ELR (cell line): Measurements from ENCODE around the gene WDR48.
A peak's percentile ranks its signal among the peaks of the same experiment; 100 is the strongest.

ENCODE experiments used
- DNase-seq: peaks from one replicate; pipeline ENCODE4 v3.0.0-alpha.2; 2015; ENCODE audit warnings: low read depth

The WDR48 gene

DNA sequence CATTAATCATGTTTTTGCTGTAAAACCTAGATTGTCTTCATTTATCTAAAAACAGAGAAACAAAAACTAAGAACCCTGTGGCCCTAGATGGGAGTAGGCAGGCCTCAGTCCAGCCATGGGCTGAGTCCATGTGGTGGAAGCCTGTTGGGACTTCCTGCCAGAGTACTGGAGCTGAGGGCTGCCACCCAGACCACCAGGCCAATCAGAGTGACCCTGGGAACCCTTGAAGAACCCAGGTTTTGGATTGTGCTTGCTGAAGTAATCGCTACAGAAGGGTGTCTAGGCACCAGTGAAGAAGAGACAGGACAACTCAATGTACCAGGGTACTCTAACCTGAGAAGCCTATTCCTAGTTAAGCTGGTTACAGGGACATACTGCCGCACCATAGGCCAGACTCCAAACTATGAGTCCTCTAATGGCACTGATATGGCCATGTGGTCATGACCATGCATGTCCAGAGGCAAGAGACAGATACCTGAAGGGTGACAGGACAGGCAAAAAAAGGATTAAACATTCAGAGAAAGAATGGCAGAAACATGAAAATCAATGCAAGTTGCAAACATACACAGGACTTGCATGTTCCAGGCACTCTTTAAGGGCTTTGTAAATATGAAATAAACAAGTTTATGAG lies 88.6 kb downstream of the WDR48 start:
- no peak for DNase-seq

DNA sequence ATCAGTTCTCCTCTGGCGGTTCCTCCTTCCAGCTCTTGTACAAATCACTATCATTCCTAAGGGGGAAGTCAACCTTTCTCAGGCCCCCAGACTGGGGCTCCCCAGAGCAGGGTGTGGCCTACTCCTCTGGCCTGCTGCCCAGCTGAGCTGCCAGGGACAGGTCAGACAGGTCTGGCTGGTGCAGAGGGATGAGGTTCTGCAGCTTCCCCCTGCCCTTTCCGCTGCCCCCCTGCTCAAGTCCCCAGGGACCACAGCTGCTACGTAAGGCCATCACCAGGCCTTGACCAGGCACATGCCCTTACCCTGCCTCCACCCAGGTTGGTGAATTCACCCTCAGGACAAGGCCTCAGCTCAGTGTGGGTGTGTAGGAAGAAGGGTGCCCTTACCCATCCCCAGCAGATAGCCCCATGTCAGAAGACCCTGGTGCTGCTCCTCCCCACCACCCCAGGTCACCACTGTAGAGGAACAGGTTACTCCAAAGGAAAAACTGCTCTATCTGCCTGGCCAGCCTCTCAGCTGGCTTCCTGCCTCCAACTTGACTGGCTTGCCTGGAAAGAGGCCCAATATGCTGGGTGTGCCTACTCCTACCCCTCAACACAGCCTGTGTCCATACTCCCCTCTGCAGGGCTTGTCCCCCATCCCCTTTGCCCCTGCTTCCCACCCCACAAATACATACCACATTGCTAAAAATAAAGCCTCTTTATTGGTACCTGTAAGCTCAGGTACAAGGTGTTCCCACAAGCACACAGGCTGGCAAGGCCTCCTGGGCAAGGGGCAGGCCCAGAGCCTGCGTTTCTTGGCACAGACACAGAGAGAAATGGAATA lies 89.6 kb downstream of the WDR48 start:
- peak; percentile 32 for DNase-seq

DNA sequence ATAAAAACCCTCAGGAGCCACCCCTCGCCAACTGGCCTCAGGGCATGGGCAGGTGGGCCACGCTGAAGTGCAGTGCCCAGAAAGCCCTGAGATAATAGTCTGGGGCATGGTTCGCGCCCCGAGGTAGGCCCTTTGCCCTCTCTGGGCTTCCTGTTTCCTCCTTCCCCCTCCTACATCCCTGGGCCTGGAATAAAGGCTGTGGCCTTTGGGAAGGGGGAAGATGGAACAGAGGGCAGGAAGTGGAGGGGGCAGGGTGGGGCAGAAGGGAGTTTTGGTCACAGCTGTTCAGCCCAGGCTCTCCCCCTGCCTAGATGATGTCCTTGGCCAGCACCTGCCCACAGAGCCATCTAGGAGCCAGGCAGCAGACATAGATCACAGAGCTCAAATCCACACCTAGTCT lies 90.3 kb downstream of the WDR48 start:
- no peak for DNase-seq

DNA sequence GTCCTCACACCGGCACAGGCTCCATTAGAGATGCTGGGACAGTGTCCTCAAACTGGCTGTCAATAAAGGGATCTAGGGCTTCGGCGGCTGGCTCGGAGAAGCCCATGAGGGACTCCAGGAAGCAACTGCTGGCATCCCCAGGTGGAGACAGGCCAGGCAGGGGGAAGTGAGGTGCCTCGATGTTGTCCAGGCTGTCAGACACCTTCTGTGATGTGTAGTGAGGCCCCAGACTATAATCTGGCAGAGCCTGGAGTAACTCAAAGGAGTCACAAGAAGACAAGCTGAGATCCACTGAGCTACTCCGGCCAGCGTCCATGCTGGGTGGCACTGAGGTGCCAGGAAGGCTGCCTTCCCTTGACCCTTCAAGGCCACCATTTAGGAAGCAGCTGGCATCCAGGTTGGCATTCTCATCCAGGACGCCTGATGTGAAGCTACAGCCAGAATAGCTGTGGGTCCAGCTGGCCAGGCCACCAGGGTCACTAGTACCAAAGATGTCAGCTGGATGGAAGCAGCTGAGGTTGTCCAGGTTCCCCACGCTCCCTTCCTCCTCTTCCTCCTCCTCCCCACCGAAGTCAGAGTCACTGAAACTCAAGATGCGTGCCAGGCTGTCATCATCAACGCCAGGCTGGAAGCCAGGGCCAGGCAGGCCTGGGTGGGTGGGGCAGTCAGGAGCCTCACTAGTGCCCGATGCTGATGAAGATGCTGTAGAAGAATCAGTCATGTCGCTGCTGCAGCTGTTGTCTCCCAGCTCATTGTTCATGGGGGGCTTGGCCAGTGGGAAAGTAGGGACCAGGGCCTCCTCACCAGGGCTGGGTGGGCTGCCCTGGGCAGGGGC lies 91.5 kb downstream of the WDR48 start:
- DNase-seq: no peak

DNA sequence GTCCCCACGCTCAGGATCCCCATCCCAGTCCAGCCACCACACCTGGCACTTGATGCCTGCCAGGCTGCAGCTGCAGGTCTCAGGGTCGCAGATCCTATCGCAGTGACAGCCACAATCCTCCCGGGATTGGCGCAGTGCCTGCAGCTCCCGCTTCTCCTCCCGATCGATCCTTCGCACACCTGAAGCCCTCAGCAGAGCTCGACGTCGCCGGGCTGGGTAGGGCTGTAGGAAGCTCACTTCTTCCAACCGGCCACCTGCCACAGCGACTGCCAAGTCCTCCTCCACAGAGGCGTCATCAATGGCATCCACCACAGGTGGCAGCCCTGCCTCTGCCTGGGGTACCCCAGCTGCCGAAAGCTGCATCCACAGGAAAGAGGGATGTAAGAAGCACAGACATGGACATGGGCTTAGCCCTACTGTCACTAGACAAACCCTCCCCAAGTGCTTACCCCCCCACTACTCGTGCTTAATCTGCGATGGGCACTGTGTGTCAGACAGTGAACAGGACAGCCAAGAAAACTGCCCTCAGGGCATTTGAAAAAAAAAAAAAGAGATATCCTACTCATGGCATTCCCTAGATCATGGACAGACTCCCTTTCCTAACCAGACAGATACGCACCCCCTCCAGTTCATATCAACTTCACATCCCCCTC lies 92.4 kb downstream of the WDR48 start:
- DNase-seq: peak; percentile 43

DNA sequence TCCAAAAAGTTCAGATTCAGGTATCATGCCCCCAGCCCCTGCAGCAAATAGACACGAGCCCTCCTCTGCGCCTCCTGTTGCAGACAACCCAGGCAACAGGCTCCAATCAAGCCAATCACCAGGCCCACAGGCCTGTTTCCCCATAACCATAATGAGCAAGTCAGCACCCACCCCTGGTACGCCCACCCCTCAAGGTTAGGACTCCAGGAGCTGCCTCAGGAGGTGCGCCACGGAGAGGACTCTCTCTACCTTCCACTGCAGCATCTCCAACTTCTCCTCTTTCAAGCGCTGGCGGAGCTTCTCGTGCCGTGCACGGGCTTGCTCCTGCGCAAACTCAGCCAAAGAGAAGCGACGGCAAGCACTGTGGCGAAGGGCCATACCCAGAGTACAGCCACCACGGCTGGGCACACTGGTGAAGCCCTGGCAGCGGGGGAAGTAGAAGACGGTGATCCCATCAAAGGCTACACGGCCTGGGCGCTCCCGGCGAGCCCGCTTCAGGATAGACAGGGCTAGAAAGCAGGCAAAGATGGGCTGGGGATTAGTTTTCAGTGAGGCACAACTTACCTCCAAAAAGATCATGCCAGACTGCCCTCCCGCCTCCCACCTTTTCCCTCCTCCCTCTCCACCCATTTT lies 93.0 kb downstream of the WDR48 start:
- DNase-seq: no peak

DNA sequence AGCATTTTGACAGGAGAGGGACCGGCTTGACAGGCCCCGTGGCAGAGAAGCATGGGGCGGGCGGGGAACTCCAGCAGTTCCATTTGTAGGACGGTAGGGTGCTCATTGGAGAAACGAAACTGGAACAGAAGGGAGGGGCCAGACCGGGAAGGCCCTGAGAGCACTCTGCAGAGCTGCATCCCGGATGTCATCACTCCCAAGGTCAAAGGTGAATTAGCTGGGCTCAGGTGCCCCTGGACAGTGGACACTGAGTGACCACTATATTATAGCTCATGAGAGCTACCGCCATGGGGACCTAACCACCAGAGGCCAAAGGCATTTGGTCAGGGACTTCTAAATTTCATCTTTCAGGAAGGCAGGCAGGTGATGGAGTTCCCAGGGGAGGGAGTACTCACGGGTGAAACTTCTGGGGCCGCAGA lies 94.3 kb downstream of the WDR48 start:
- no peak for DNase-seq
